Thoracic aorta (tissue), 2 donors: Measurements from ENCODE around the gene ACAN. TPM values are rescaled to one million over a fixed set of nuclear protein-coding genes. Genes with fewer than 3 reads are reported as not detected.
A peak's percentile ranks its signal among the peaks of the same experiment; 100 is the strongest.

ENCODE experiments used
- ATAC-seq: fragments of 150-250 bp; one replicate; pipeline ENCODE4 v1.8.0; 2017; ENCODE audit warnings: low read depth; ENCODE audit not compliant: insufficient number of reproducible peaks, low FRiP score
- DNase-seq: peaks from one replicate; pipeline ENCODE4 v3.0.0-alpha.2; 2020; ENCODE audit warnings: low spot score
- H3K27ac ChIP-seq, 2 donors: fragments of 200-600 bp; sonication (generic); 1 replicate in 1 of 2; 2 replicates in 1 of 2; pipeline ENCODE4 v1.5.1; 2016; ENCODE audit warnings: mild to moderate bottlenecking in 2 of 2, moderate library complexity in 2 of 2
- H3K27me3 ChIP-seq: fragments of 200-600 bp; sonication (generic); replicated peaks from 2 replicates; pipeline ENCODE4 v1.6.0; 2016; ENCODE audit warnings: mild to moderate bottlenecking; ENCODE audit not compliant: insufficient read depth
- H3K36me3 ChIP-seq: fragments of 200-600 bp; sonication (generic); one replicate; pipeline ENCODE4 v1.5.1; 2016
- H3K4me1 ChIP-seq, 2 donors: fragments of 200-600 bp; sonication (generic); 1 replicate in 1 of 2; 2 replicates in 1 of 2; pipeline versions ENCODE4 v1.5.1 to v1.6.0; 2016; ENCODE audit warnings: low read depth in 2 of 2, mild to moderate bottlenecking in 1 of 2; ENCODE audit not compliant: control insufficient read depth in 1 of 2
- H3K4me3 ChIP-seq: fragments of 200-600 bp; sonication (generic); 2 replicates; pipeline ENCODE4 v1.5.1; 2016; ENCODE audit warnings: mild to moderate bottlenecking
- H3K9me3 ChIP-seq: fragments of 200-600 bp; sonication (generic); 2 replicates; pipeline ENCODE4 v1.5.1; 2016
- CTCF ChIP-seq: fragments of 200-600 bp; sonication (generic); IDR thresholded peaks from one replicate; pipeline ENCODE4 v1.5.1; 2019; ENCODE audit warnings: antibody characterized with exemption
- total RNA-seq, 2 donors: library from RNA; depleted of rRNA; stranded (reverse); fragments of >200 nt; gene quantifications; one replicate each; pipeline versions ENCODE4 v1.1.0 to v1.2.3, GENCODE V29; 2016

The ACAN gene
- total RNA-seq, 2 donors from 2014 or later, result 23.2 to 147 TPM

GRCh38 chr15:88804257-88804656, 1.0 kb downstream of the ACAN start:
- H3K36me3 ChIP-seq, result no peaks in the 10 kb centered on the region
- peaks cover 0 to 12% of the 10 kb centered on the region in 2 donors for H3K4me1 ChIP-seq
- no peak for TF ChIP-seq CTCF
- no peaks in the 10 kb centered on the region for H3K27me3 ChIP-seq
- DNase-seq (no peak), ATAC-seq (no peak)
- H3K27ac ChIP-seq, result peak overlapping the region in 1 of 2 donors; percentile 59
- H3K9me3 ChIP-seq, result no peaks in the 10 kb centered on the region
- H3K4me3 ChIP-seq, result peak overlapping the region; percentile 72

DNA sequence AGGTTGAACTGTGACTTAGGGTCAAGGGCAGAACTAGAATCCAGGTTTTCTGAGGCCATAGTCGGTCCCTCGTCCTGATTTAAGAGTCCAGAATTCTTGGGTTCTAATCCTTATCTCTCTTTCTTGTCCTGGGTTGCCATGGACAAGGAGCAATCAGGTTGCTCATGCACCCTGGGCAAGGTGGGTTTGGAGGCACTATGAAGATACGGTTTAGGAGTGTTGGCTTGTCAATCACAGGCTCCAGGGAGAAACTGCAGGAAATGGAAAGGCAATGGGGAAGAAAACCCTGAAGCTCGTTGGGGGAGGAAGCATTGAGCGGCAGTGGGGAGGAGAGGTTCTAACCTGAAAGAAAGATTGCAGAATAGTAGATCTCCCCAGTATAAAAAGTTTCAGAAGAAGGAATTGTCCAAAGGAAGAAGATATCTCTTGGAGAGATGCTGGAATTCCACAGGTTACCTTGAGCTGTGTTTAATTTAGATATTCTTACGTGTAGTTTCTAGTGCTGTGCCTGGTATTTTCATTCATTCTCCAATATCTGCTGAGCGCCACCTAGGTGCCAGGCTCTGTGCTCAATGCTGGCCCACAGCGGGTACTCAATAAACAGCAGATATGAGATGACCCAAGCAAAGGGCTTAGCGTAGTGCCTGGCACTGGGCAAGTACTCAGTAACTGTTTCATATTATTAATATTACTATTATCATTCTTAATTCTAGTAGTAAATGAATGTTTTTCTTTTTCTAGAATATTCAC, 2.0 kb downstream of the ACAN start:
- no peaks in the 10 kb centered on the region for H3K9me3 ChIP-seq
- H3K27me3 ChIP-seq, result no peaks in the 10 kb centered on the region

GRCh38 chr15:88810446-88810845, 7.2 kb downstream of the ACAN start:
- TF ChIP-seq CTCF, result no peak

More for the DNA sequence above, 2.0 kb downstream of the ACAN start:
- Histone ChIP-seq H3K36me3 (no peaks in the 10 kb centered on the region), H3K4me1 (peaks cover 0 to 12% of the 10 kb centered on the region in 2 donors), H3K27ac (no peak overlapping the region), H3K4me3 (peak overlapping the region; percentile 72)
- no peak for DNase-seq
- TF ChIP-seq CTCF, result no peak
- no peak for ATAC-seq

DNA sequence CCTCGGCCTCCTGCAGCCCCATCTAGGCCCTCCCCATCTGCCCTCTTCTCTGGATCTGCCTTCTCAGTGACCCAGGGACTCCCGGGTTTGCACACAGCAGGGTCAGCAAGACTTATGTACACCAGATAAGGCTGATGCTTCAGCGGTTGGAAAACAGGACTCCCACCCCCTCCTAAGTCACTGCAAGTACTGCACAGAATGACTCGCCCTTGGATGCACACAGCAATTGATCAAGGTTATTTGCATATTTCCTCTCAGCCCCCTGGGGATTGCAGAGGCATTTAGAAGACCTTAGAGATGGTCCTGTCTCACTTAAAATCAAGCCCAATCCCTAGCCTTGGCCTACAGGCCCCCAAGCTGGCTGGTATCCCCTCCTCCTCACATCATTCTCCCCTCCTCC, 8.9 kb downstream of the ACAN start:
- Histone ChIP-seq H3K9me3 (no peaks in the 10 kb centered on the region), H3K36me3 (no peaks in the 10 kb centered on the region), H3K4me1 (no peaks in the 10 kb centered on the region), H3K4me3 (no peak overlapping the region), H3K27me3 (no peaks in the 10 kb centered on the region), H3K27ac (no peak overlapping the region)
- ATAC-seq, result no peak
- no peak for DNase-seq
- no peak for TF ChIP-seq CTCF

More at GRCh38 chr15:88810446-88810845, 7.2 kb downstream of the ACAN start:
- no peaks in the 10 kb centered on the region for H3K27me3 ChIP-seq
- ATAC-seq (no peak), DNase-seq (no peak)
- no peaks in the 10 kb centered on the region for H3K9me3 ChIP-seq
- no peak overlapping the region for H3K27ac ChIP-seq
- no peak overlapping the region for H3K4me3 ChIP-seq
- no peaks in the 10 kb centered on the region for H3K36me3 ChIP-seq
- H3K4me1 ChIP-seq, result no peaks in the 10 kb centered on the region

- no peak for TF ChIP-seq CTCF
- DNase-seq (no peak), ATAC-seq (no peak)
- H3K36me3 ChIP-seq, result no peaks in the 10 kb centered on the region
- H3K4me3 ChIP-seq, result no peak overlapping the region
- H3K27ac ChIP-seq, result no peak overlapping the region
- H3K4me1 ChIP-seq, result no peaks in the 10 kb centered on the region
- no peaks in the 10 kb centered on the region for H3K9me3 ChIP-seq
- H3K27me3 ChIP-seq, result no peaks in the 10 kb centered on the region
Measured at GRCh38 chr15:88813960-88814359, 10.7 kb downstream of the ACAN start.
